ENCODE results near the gene POU2AF3.

DNA sequence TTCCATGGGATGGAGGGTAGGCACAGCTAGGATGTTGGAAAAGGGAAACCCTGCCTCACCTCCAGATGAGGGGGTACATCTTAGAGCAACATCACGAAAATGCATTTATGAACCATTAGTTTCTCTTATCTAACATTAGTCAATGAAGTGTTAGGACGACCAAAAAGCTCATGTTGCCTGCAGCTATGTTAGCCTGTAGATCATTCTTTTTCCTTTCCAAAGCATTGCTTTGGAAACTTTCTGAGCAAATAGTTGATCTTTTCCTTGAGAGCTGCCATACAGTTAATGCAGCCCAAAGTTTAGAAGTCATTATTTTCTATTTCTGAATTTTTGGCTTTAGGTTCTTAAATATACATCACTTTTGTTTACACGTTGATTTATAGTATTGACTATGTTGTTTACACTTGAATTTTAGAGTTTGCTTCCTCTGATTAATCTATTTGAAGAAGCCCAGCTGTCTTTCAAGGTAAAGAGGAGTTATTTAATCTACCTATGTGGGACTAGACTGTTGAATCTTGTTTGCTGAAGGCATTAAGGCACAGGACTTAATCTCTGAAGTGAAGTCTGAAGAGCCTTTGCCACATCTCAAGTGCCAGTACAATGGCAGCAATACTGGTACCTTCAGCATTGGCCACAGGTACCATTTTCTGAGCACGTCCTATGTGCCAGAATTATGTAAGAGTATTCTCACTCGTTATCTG is 11.0 kb downstream of the POU2AF3 start:
- TF ChIP-seq, protein P1, sequence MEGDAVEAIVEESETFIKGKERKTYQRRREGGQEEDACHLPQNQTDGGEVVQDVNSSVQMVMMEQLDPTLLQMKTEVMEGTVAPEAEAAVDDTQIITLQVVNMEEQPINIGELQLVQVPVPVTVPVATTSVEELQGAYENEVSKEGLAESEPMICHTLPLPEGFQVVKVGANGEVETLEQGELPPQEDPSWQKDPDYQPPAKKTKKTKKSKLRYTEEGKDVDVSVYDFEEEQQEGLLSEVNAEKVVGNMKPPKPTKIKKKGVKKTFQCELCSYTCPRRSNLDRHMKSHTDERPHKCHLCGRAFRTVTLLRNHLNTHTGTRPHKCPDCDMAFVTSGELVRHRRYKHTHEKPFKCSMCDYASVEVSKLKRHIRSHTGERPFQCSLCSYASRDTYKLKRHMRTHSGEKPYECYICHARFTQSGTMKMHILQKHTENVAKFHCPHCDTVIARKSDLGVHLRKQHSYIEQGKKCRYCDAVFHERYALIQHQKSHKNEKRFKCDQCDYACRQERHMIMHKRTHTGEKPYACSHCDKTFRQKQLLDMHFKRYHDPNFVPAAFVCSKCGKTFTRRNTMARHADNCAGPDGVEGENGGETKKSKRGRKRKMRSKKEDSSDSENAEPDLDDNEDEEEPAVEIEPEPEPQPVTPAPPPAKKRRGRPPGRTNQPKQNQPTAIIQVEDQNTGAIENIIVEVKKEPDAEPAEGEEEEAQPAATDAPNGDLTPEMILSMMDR (optimal IDR thresholded peaks at IDR 0.05 in 1 of 3, IDR thresholded peaks at IDR 0.05 in 1 of 3, conservative IDR thresholded peaks at IDR 0.05 in 1 of 3; ENCODE audit: extremely low read depth in 1 of 3, insufficient read depth in 2 of 3, low read length in 3 of 3) = no peak
- TF ChIP-seq EZH2 (IDR thresholded peaks at IDR 0.05; ENCODE audit: low read length) = no peak

Measured in keratinocyte (primary cell).